ENCODE results near the gene QRICH1. TPM values are rescaled to one million over a fixed set of nuclear protein-coding genes. Genes with fewer than 3 reads are reported as not detected.

Gene QRICH1
- total and polyA plus RNA-seq, 2 donors (not counting 1 experiment from before 2014, with no cell fraction given): 48.7 to 59.0 TPM

DNA sequence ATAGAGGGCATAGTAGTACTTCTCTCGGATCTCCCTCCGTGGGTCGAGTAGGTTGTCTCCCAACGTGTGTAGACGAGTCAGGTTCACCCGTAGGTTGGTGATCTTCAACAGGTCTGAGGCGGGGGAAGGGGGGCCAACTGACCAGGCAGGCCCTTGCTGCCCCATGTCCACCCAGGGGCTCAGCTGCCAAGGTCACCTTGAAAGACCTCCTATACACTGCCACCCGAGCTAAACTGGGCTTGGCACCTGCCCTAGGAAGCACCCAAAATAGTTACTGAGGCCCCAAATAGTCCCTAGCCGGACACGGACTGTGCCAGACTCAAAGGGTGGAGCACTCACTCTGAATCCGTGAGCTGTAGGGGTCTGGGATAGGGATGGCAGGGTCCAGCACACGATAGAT lies 37.2 kb upstream of the QRICH1 start:
- TF ChIP-seq EZH2 (IDR thresholded peaks at IDR 0.05; ENCODE audit: low read length, missing control alignments): no peak
- TF ChIP-seq, protein P1, sequence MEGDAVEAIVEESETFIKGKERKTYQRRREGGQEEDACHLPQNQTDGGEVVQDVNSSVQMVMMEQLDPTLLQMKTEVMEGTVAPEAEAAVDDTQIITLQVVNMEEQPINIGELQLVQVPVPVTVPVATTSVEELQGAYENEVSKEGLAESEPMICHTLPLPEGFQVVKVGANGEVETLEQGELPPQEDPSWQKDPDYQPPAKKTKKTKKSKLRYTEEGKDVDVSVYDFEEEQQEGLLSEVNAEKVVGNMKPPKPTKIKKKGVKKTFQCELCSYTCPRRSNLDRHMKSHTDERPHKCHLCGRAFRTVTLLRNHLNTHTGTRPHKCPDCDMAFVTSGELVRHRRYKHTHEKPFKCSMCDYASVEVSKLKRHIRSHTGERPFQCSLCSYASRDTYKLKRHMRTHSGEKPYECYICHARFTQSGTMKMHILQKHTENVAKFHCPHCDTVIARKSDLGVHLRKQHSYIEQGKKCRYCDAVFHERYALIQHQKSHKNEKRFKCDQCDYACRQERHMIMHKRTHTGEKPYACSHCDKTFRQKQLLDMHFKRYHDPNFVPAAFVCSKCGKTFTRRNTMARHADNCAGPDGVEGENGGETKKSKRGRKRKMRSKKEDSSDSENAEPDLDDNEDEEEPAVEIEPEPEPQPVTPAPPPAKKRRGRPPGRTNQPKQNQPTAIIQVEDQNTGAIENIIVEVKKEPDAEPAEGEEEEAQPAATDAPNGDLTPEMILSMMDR (conservative IDR thresholded peaks at IDR 0.05 in 1 of 2, IDR thresholded peaks at IDR 0.05 in 1 of 2; ENCODE audit: low read depth in 1 of 2, low read length in 2 of 2): no peak
- Histone ChIP-seq H3K27me3 (ENCODE audit: control insufficient read depth, insufficient read depth, low read length) (no peaks in the 10 kb centered on the region), H3K4me3 (replicated peaks in 1 of 4; ENCODE audit: control extremely low read depth in 1 of 4, insufficient read depth in 1 of 4, low read depth in 3 of 4, low read length in 4 of 4) (peak overlapping the region in 2 of 4 experiments; percentile 78 to 96), H3K36me3 (ENCODE audit: control insufficient read depth, insufficient read depth, low read length) (peaks cover 31% of the 10 kb centered on the region), H3K9me3 (ENCODE audit: control insufficient read depth, insufficient read depth, low read depth, low read length) (no peaks in the 10 kb centered on the region), H3K27ac (ENCODE audit: insufficient read depth, low read length) (no peak overlapping the region), H3K4me1 (ENCODE audit: control insufficient read depth, extremely low read depth, insufficient read depth, low read length) (peaks cover 3% of the 10 kb centered on the region), H3K9ac (ENCODE audit: insufficient read depth, low read length) (no peak overlapping the region), H3K79me2 (ENCODE audit: control insufficient read depth, insufficient read depth, low read length) (peaks cover 34% of the 10 kb centered on the region), H3K4me2 (ENCODE audit: extremely low read depth, insufficient read depth, low read length) (peak overlapping the region; percentile 82), H4K20me1 (ENCODE audit: control insufficient read depth, extremely low read depth, insufficient read depth, low read length) (no peaks in the 10 kb centered on the region), H2AFZ (ENCODE audit: low read length) (no peak overlapping the region)
- DNase-seq (ENCODE audit: low read depth in 2 of 2): no peak

DNA sequence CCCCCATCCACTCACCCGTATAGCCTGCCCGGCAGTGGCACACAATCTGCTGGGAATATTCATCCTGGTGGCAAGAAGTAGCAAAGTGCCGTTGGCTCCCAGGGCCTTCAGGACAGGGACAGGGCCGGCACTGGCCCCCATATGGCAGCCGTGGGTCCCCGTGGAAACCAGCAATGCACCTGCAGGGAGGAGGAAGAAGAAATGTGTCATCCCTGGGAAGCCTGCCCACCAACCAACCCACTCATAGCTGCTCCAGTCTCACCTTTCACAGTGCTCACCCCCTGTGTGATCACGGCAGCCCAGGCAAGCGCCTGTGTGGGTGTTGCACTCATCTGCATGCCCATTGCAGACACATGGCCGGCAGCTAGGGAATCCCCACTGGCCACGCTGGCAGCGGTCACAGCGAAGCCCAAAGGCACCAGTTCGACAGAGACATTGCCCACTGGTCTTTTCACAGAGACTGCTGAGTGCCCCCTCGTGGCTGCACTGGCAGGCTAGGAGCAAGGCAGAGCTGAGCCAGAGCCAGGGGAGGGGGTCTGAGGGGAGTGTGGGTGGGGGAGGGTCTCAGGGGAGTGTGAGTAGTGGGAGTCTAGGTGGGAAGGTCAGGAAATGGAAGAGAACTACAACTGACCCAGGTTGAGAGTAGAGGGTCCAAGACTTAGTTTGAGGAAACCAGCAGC lies 31.3 kb upstream of the QRICH1 start:
- Histone ChIP-seq H3K4me3 (replicated peaks in 1 of 4; ENCODE audit: control extremely low read depth in 1 of 4, insufficient read depth in 1 of 4, low read depth in 3 of 4, low read length in 4 of 4) (no peak overlapping the region), H3K9ac (ENCODE audit: insufficient read depth, low read length) (no peak overlapping the region), H3K27ac (ENCODE audit: insufficient read depth, low read length) (no peak overlapping the region), H3K4me1 (ENCODE audit: control insufficient read depth, extremely low read depth, insufficient read depth, low read length) (no peaks in the 10 kb centered on the region), H2AFZ (ENCODE audit: low read length) (no peak overlapping the region), H3K36me3 (ENCODE audit: control insufficient read depth, insufficient read depth, low read length) (peaks cover 49% of the 10 kb centered on the region), H3K4me2 (ENCODE audit: extremely low read depth, insufficient read depth, low read length) (no peak overlapping the region), H3K9me3 (ENCODE audit: control insufficient read depth, insufficient read depth, low read depth, low read length) (no peaks in the 10 kb centered on the region), H3K79me2 (ENCODE audit: control insufficient read depth, insufficient read depth, low read length) (peaks cover 8% of the 10 kb centered on the region), H3K27me3 (ENCODE audit: control insufficient read depth, insufficient read depth, low read length) (no peaks in the 10 kb centered on the region), H4K20me1 (ENCODE audit: control insufficient read depth, extremely low read depth, insufficient read depth, low read length) (no peaks in the 10 kb centered on the region)
- peak in 1 of 2 donors; percentile 20 for DNase-seq (ENCODE audit: low read depth in 2 of 2)
- TF ChIP-seq, protein P1 (conservative IDR thresholded peaks at IDR 0.05 in 1 of 2, IDR thresholded peaks at IDR 0.05 in 1 of 2; ENCODE audit: low read depth in 1 of 2, low read length in 2 of 2): peak in 1 of 2 donors; percentile 2
- TF ChIP-seq EZH2 (IDR thresholded peaks at IDR 0.05; ENCODE audit: low read length, missing control alignments): no peak

DNA sequence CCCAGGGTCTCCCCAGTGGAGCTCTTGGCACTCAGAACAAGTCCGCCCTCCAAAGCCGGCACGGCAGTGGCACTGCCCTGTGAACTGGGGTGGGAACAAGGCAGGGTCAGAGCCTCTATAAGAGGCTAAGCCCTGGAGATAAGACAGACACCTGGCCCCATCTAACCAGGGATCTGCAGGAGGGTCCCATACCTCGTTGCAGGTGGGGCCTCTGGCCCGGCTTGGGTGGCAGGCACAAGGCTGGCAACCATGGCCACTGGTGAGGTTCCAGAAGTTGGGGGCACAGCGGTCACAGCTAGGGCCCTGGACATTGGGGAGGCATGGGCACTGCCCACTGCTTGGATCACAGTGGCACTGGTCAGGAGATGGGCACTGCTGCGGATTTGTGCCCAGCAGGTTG lies 30.3 kb upstream of the QRICH1 start:
- H3K4me1 ChIP-seq (ENCODE audit: control insufficient read depth, extremely low read depth, insufficient read depth, low read length): peaks cover 9% of the 10 kb centered on the region
- DNase-seq (ENCODE audit: low read depth in 2 of 2): no peak
- no peaks in the 10 kb centered on the region for H4K20me1 ChIP-seq (ENCODE audit: control insufficient read depth, extremely low read depth, insufficient read depth, low read length)
- no peak overlapping the region for H3K4me3 ChIP-seq (replicated peaks in 1 of 4; ENCODE audit: control extremely low read depth in 1 of 4, insufficient read depth in 1 of 4, low read depth in 3 of 4, low read length in 4 of 4)
- no peak overlapping the region for H3K4me2 ChIP-seq (ENCODE audit: extremely low read depth, insufficient read depth, low read length)
- peaks cover 11% of the 10 kb centered on the region for H3K79me2 ChIP-seq (ENCODE audit: control insufficient read depth, insufficient read depth, low read length)
- no peaks in the 10 kb centered on the region for H3K27me3 ChIP-seq (ENCODE audit: control insufficient read depth, insufficient read depth, low read length)
- TF ChIP-seq, protein P1 (conservative IDR thresholded peaks at IDR 0.05 in 1 of 2, IDR thresholded peaks at IDR 0.05 in 1 of 2; ENCODE audit: low read depth in 1 of 2, low read length in 2 of 2): no peak
- TF ChIP-seq EZH2 (IDR thresholded peaks at IDR 0.05; ENCODE audit: low read length, missing control alignments): no peak
- peaks cover 44% of the 10 kb centered on the region for H3K36me3 ChIP-seq (ENCODE audit: control insufficient read depth, insufficient read depth, low read length)
- H2AFZ ChIP-seq (ENCODE audit: low read length): no peak overlapping the region
- H3K27ac ChIP-seq (ENCODE audit: insufficient read depth, low read length): no peak overlapping the region
- H3K9me3 ChIP-seq (ENCODE audit: control insufficient read depth, insufficient read depth, low read depth, low read length): no peaks in the 10 kb centered on the region
- no peak overlapping the region for H3K9ac ChIP-seq (ENCODE audit: insufficient read depth, low read length)
